ENCODE results near the gene SEC61B.

Gene SEC61B

DNA sequence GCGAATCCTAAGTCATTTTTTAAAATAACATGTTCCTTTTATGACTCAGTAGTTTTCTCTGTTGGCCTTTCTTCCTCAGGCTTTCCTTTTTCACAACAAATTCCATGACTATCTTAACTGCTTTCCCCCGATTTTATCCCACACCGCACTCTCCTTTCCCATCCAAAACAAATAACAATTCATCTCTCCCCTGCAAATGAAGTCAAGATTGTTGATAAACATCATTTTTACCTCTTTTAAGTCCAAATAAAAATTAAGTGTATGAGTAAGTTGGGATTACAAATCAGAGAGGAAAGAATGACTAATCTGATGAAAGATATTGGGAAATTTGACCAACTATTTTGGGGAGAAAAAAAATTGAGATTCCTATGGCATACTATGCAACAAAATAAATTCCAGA is 47.3 kb downstream of the SEC61B start:
- DNase-seq (ENCODE audit: low spot score): no peak
- FAIRE-seq: no peak

GRCh38 chr9:99270491-99270890 is 48.4 kb downstream of the SEC61B start:
- no peak for DNase-seq (ENCODE audit: low spot score)
- FAIRE-seq: no peak

DNA sequence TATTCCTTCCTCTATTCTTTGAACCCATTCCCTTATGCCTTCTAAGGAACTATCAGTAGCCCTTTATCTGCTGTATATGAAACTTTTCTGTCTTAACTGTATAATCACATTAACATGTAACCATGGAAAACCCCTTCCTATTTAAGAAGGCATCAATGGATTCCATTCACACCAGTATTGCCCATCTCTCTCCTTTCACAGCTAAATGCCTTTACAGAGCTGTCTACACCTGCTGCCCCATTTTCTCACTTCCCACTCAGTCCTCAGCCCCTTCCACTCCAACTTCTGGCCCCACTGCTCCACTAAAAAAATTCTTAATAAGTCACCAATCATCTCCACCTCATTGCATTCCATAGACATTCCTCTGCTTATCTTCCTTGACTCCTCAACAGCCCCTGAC is 50.8 kb downstream of the SEC61B start:
- no peak for DNase-seq (ENCODE audit: low spot score)
- FAIRE-seq: no peak

- DNase-seq (ENCODE audit: low spot score): no peak
- no peak for FAIRE-seq
These were observed 51.9 kb downstream of the SEC61B start for GRCh38 chr9:99274016-99274415.

DNA sequence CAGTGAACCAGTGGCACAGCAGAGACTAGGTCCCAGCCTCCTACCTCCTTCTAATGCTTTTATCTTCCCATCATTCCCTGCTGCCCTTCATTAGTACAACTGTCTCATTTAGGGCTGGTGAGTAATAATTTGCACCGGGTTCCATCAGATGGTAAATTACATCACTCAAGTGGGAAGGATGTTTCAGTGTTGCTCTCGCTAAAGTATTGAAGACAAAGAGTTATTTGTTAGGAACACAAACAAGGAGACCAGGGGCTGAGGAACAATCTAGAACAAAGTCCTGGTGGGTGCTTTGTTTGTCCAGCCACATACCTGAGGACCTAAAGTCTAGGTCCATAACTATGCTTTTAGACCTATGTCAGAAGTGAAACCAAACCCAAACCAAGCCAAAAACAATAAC is 52.4 kb downstream of the SEC61B start:
- DNase-seq (ENCODE audit: low spot score) (no peak), FAIRE-seq (no peak)
